Measurements from ENCODE around the gene MBNL1.

Gene MBNL1

DNA sequence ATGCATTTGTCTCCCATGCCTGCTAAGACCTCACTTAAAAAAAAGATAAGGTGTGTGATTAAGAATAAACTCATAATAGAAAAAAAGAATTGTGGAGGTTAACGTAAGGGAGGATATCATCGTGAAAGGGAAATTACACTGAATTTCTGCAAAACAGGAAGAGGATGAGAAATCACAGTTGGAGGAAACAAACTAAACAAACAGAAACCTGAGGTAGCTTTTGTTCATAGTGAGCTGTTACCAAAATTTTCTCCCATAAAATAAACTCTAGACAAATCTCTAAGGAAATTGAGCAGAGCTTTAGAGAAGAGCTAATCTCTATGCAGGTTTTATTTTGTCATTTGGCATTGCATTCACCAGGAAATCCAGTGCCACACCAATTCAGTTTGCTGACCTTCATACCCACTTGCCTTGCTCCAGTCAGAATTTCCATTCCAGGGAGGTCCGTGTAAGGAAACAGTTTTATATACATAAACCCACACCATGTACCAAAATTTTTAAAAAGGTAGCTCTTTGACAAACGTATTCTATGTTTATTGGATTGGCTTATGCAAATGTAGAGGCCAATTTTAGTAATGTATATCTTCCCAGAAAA is 231.2 kb downstream of the MBNL1 start:
- no peak for DNase-seq

DNA sequence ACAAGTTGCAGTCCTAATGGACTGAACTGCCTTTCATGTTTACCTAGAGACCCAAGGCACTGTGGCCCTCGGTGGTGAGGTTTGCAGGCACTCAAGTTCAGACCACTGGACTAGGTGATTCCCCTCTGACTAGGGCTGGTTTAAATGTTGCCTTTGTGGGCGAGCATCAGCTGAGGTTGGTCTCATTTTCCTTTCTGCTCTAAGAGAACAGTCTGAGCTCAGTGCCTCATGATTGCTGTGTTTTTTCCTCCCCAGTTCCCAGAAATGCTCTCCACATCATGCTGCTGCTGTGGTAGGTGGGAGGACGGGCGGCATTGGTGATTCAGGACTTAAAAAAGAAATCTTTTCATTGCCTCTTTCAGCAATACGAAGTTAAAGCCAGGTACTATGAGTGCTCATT is 237.2 kb downstream of the MBNL1 start:
- DNase-seq = no peak

DNA sequence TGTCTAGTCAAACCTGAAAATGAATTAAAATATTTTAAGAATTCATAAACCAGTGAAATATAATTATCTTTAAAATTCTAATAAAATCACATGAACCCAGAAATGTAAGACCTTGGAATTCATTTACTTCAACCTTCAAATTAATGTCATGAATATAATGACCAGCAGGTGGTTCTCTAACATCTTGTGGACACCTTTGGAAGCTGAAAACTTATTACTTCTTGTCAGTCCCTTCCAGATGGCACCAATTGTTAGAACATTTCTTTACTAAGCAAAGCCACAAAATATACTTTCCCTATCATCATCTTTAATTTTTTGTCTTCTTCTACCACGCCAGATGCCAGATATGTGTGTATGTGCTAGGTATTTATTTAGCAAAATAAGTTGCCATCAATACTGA is 240.0 kb downstream of the MBNL1 start:
- DNase-seq = no peak

DNA sequence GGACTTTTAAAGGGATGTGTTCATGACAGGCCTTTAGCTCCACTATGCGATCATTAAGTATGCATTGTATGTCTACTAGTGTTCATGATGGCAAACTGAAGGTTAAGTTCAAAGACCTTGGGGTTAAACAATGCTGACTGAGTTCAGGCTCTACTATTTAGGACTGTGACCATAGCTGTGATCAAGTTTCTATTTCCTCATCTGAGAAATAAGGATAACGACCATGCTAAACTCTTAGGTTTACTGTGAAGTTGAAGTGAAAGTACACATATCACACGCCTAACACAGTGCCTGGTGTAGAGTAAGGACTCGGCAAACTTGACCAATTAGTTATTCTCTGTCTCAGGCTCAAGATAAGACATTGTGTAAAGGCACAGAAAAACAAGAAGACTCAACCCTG is 243.2 kb downstream of the MBNL1 start:
- no peak for DNase-seq

DNA sequence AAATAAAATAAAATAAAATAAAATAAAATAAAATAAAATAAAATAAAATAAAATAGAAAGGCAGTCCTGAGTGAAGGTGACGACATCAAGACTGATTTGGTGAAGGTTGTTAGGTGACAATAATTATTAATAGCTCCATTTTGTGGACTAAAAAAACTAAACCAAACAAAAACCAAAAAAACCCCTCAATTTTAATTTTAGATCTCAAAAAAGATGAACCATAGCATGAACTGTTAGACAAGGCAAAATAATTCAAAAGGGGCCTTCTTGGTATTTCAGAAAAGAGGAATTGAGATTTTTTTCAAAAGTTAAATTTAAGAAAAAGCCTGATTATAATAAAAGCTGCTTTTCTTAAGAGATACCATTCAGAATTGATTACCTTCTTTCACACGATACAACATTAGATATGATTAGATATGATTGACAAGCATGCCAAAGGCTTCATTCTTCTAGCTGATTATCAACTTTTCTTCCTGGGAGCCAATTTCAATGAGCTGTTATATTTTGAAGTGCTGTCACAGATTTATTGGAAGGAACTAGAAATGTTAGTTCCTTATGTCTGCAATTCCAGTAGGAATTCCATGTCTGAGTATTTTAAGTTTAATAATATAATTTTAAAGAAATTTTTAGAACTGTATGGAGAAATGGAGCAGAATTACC is 244.7 kb downstream of the MBNL1 start:
- DNase-seq = no peak

Data from activated CD8-positive, alpha-beta memory T cell treated with anti-CD3 and anti-CD28 coated beads for 24 hours (primary cell).